Testis (tissue), 2 donors: Measurements from ENCODE around the gene ABCC11.

Experiments used
- POLR2A ChIP-seq: fragments of 450-650 bp; IDR thresholded peaks from one replicate; pipeline ENCODE4 v1.6.1; 2017; ENCODE audit warnings: antibody characterized with exemption, mild to moderate bottlenecking, moderate library complexity
- TF ChIP-seq, protein P1 (sequence below), 3 experiments: fragments of 450-650 bp in 2 of 3; fragments of 200-600 bp in 1 of 3; sonication (generic) in 1 of 3; IDR thresholded peaks; one replicate each; pipeline ENCODE4 v1.5.1; 2016 to 2019; ENCODE audit warnings: antibody characterized with exemption in 3 of 3, mild to moderate bottlenecking in 2 of 3, moderate library complexity in 1 of 3

DNA sequence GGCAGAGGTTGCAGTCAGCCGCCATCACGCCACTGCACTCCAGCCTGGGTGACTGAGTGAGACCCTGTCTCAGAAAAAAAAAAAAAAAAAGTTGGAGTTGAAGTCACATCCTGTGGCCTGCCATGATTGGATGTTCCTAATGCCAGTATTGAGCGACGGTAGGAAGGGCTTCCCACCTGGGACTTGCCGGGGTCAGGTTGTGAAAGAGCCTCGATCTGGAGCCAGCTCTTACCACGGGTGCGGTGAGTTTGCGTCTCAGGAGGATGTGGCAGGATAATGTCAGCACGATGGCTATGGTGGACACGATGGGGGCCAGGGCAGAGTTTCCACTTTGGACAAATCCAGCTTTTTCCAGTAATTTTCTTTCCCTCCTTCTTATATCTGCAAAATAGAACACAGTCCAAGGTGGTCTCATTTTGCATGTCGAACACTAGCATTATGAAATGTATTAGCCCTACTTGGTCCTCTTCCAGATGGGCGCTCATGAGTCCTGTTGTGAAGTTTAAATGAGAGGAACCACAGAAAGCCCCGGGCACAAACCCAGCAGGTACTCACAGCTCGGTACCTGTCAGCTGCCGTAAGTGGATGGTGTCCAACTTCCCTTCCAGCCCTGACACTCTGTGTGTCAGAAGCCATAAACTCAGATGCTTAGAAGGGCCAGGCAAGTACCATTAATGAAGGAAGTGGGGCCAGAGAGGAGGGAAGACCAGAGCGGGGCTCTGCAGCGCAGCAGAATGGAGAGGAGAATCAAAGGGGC, 113.7 kb downstream of the ABCC11 start:
- TF ChIP-seq, protein P1, sequence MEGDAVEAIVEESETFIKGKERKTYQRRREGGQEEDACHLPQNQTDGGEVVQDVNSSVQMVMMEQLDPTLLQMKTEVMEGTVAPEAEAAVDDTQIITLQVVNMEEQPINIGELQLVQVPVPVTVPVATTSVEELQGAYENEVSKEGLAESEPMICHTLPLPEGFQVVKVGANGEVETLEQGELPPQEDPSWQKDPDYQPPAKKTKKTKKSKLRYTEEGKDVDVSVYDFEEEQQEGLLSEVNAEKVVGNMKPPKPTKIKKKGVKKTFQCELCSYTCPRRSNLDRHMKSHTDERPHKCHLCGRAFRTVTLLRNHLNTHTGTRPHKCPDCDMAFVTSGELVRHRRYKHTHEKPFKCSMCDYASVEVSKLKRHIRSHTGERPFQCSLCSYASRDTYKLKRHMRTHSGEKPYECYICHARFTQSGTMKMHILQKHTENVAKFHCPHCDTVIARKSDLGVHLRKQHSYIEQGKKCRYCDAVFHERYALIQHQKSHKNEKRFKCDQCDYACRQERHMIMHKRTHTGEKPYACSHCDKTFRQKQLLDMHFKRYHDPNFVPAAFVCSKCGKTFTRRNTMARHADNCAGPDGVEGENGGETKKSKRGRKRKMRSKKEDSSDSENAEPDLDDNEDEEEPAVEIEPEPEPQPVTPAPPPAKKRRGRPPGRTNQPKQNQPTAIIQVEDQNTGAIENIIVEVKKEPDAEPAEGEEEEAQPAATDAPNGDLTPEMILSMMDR (IDR thresholded peaks at IDR 0.05) = no peak
- TF ChIP-seq POLR2A = no peak
